ENCODE results near the gene MSTO1. TPM values are rescaled to one million over a fixed set of nuclear protein-coding genes. Genes with fewer than 3 reads are reported as not detected.

Gene MSTO1
- total and polyA plus RNA-seq, 2 of the 4 experiments (the other 2 are of a cell fraction): 21.7 to 38.3 TPM

DNA sequence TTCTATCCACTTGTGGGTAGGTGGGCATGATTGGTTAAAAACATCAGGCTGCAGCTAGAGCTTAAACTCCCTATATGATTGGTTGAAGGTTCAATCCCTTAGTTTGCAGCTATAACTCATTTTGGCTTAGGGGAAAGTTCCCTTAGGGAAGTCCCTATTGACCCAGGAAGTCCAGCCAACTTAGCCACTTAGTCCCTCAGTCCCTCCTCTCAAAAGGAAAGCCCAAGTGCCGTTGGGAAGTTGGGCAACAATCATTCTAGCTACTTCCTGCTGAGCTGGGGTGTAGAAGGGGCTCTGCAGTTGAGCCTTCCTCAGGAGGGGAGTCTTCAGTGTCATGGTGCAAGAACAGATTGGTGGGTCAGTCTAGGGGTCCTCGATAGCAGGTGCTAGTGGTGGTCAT is 12.2 kb downstream of the MSTO1 start:
- no peaks in the 10 kb centered on the region for H3K79me1 ChIP-seq (ENCODE audit: low read depth in 1 of 2, low read length in 2 of 2)

More for the DNA sequence above, 12.2 kb downstream of the MSTO1 start:
- Histone ChIP-seq H3K27ac (ENCODE audit: insufficient read depth, low read length) (no peak overlapping the region), H3K9me3 (ENCODE audit: control insufficient read depth, insufficient read depth, low read length) (peaks cover 8% of the 10 kb centered on the region), H3K18ac (ENCODE audit: low read depth, low read length) (no peak overlapping the region), H3K36me3 (ENCODE audit: control insufficient read depth, insufficient read depth, low read length) (no peaks in the 10 kb centered on the region), H2AK9ac (replicated peaks; ENCODE audit: low read depth, low read length, poor library complexity) (no peak overlapping the region), H4K8ac (ENCODE audit: low read depth in 2 of 2, low read length in 2 of 2) (no peak overlapping the region), H3K9me1 (ENCODE audit: insufficient read depth, low read length) (no peaks in the 10 kb centered on the region), H2BK20ac (ENCODE audit: low read depth, low read length) (no peak overlapping the region), H3K14ac (replicated peaks; ENCODE audit: low read depth, low read length) (no peak overlapping the region), H3K23ac (ENCODE audit: low read depth, low read length) (no peak overlapping the region; the same call in 1 of the 2 replicates), H2BK120ac (ENCODE audit: low read depth, low read length) (no peak overlapping the region), H2AFZ (replicated peaks; ENCODE audit: low read length, poor library complexity) (no peak overlapping the region), H3K4me2 (ENCODE audit: low read depth, low read length) (no peak overlapping the region), H3K4ac (ENCODE audit: low read depth, low read length) (no peak overlapping the region), H3K4me3 (ENCODE audit: insufficient read depth, low read depth, low read length) (no peak overlapping the region), H3K4me1 (ENCODE audit: control insufficient read depth, insufficient read depth, low read length) (no peaks in the 10 kb centered on the region), H2AK5ac (ENCODE audit: low read depth, low read length) (no peak overlapping the region), H3K9ac (ENCODE audit: low read depth, low read length) (no peak overlapping the region), H2BK15ac (ENCODE audit: low read depth, low read length) (no peak overlapping the region), H4K20me1 (ENCODE audit: insufficient read depth, low read length) (no peaks in the 10 kb centered on the region), H4K5ac (ENCODE audit: low read depth, low read length) (no peak overlapping the region), H4K91ac (ENCODE audit: insufficient read depth, low read depth, low read length) (no peak overlapping the region), H3K56ac (ENCODE audit: extremely low read depth, insufficient read depth, low read length) (no peak overlapping the region), H3K27me3 (ENCODE audit: control insufficient read depth, insufficient read depth, low read length) (no peaks in the 10 kb centered on the region; the same call in 1 of the 2 replicates), H2BK5ac (ENCODE audit: low read depth, low read length, poor library complexity, severe bottlenecking) (no peak overlapping the region)
- no CpG with 5 or more reads among the region's 2 CpGs for WGBS, 2 experiments (ENCODE audit: extremely low coverage in 2 of 2, insufficient read length in 1 of 2)
- intact Hi-C loops (cut with micrococcal nuclease) (no loop called here), in situ Hi-C loops (cut with MboI; ENCODE audit: low sequenced_read_pairs) (no loop called here), dilution Hi-C loops (cut with HindIII; ENCODE audit: low sequenced_read_pairs, unreplicated experiment) (no loop called here)
- ATAC-seq (ENCODE audit: low read depth): no peak
- DNase-seq: no peak
- CTCF ChIA-PET: interaction anchor here (0.6 kb wide), 1 partner anchor 344 kb away, joined by 3 read pairs; no protein-coding TSS in a partner anchor
- no peak for TF ChIP-seq FOS (IDR thresholded peaks at IDR 0.05; ENCODE audit: low read depth, low read length)
- TF ChIP-seq, protein P1, sequence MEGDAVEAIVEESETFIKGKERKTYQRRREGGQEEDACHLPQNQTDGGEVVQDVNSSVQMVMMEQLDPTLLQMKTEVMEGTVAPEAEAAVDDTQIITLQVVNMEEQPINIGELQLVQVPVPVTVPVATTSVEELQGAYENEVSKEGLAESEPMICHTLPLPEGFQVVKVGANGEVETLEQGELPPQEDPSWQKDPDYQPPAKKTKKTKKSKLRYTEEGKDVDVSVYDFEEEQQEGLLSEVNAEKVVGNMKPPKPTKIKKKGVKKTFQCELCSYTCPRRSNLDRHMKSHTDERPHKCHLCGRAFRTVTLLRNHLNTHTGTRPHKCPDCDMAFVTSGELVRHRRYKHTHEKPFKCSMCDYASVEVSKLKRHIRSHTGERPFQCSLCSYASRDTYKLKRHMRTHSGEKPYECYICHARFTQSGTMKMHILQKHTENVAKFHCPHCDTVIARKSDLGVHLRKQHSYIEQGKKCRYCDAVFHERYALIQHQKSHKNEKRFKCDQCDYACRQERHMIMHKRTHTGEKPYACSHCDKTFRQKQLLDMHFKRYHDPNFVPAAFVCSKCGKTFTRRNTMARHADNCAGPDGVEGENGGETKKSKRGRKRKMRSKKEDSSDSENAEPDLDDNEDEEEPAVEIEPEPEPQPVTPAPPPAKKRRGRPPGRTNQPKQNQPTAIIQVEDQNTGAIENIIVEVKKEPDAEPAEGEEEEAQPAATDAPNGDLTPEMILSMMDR (conservative IDR thresholded peaks at IDR 0.05; ENCODE audit: low read depth, low read length): no peak
- no peak for TF ChIP-seq RAD21 (IDR thresholded peaks at IDR 0.05; ENCODE audit: low read length)
- no peak for TF ChIP-seq POLR2A (IDR thresholded peaks at IDR 0.05; ENCODE audit: low read depth, low read length)
- no peak for TF ChIP-seq BHLHE40 (IDR thresholded peaks at IDR 0.05; ENCODE audit: low read depth, low read length)
- TF ChIP-seq MAZ (IDR thresholded peaks at IDR 0.05; ENCODE audit: borderline replicate concordance, low read depth, low read length): no peak
- no peak for TF ChIP-seq RFX5 (IDR thresholded peaks at IDR 0.05; ENCODE audit: low read depth, low read length)
- TF ChIP-seq MAFK (IDR thresholded peaks at IDR 0.05; ENCODE audit: low read depth, low read length): no peak
- TF ChIP-seq SMC3 (IDR thresholded peaks at IDR 0.05; ENCODE audit: low read depth, low read length): no peak
- no peak for TF ChIP-seq MXI1 (IDR thresholded peaks at IDR 0.05; ENCODE audit: borderline replicate concordance, low read depth, low read length)
- TF ChIP-seq, protein P2, sequence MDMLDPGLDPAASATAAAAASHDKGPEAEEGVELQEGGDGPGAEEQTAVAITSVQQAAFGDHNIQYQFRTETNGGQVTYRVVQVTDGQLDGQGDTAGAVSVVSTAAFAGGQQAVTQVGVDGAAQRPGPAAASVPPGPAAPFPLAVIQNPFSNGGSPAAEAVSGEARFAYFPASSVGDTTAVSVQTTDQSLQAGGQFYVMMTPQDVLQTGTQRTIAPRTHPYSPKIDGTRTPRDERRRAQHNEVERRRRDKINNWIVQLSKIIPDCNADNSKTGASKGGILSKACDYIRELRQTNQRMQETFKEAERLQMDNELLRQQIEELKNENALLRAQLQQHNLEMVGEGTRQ (IDR thresholded peaks at IDR 0.05; ENCODE audit: low read depth, low read length): no peak
- TF ChIP-seq NFE2L2 (IDR thresholded peaks at IDR 0.05; ENCODE audit: low read depth, low read length): no peak
- TF ChIP-seq, protein P3, sequence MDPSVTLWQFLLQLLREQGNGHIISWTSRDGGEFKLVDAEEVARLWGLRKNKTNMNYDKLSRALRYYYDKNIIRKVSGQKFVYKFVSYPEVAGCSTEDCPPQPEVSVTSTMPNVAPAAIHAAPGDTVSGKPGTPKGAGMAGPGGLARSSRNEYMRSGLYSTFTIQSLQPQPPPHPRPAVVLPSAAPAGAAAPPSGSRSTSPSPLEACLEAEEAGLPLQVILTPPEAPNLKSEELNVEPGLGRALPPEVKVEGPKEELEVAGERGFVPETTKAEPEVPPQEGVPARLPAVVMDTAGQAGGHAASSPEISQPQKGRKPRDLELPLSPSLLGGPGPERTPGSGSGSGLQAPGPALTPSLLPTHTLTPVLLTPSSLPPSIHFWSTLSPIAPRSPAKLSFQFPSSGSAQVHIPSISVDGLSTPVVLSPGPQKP (IDR thresholded peaks at IDR 0.05; ENCODE audit: borderline replicate concordance, low read depth, low read length): no peak
- TF ChIP-seq CEBPB (IDR thresholded peaks at IDR 0.05; ENCODE audit: low read depth, low read length): no peak
- no peak for TF ChIP-seq RCOR1 (IDR thresholded peaks at IDR 0.05; ENCODE audit: insufficient replicate concordance, low read length)
- no peak for TF ChIP-seq CHD1 (IDR thresholded peaks at IDR 0.05; ENCODE audit: low read depth, low read length)
- BruUV-seq (replicated peaks): no TSS peak
- POLR2A ChIA-PET (ENCODE audit: unreplicated experiment): no interaction called here

Measured in IMR-90 (cell line).